ENCODE measurements around the gene JPH4. TPM values are rescaled to one million over a fixed set of nuclear protein-coding genes. Genes with fewer than 3 reads are reported as not detected.

Gene JPH4
- polyA plus RNA-seq, 1 of the 3 experiments (the other 2 are of a cell fraction) = 8.7 TPM

DNA sequence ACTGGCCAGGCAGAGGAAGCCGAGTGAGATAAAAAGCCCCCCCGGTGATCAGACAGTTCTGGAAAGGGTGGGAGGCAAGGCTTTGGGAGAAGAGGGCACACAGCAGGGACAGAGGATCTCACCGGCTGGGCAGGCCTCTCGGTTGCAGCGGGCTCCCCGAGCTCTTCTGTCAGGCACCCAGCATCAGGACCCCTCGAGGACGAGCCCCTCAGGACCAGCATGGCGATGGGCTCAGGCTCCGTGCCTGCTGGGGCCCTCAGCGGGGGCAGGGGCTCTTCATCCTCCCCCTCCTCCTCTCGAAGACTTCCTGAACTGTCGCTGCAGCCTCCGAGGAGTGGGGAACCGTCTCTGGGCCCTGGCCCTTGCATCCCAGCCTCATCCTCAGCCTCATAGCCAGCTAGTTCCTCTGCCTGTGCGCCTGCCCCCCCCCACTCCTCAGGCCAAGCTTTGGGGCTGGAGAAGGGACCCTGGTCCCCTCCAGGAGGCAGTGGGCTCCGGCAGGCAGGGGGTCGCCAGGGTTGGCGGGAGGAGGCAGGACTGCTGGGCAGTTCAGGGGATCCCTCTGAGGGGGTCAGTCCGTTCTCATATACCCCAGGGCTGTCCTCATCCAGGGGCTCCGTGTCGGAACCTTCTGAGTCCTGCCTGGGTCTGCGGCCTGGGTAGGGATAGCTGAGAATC, 7.6 kb downstream of the JPH4 start:
- Histone ChIP-seq H3K9me3 (no peaks in the 10 kb centered on the region), H3K27ac (ENCODE audit: low read depth in 2 of 2, low read length in 1 of 2) (no peak overlapping the region; a peak in 1 of 4 replicates), H3F3A (replicated peaks; ENCODE audit: insufficient read depth) (peaks cover 10% of the 10 kb centered on the region), H3K4me1 (ENCODE audit: control insufficient read depth in 1 of 2, insufficient read depth in 2 of 2, low read depth in 1 of 2, low read length in 1 of 2) (peaks cover 0 to 42% of the 10 kb centered on the region in 2 experiments; a peak in 1 of 4 replicates), H3K4me3 (ENCODE audit: low read depth in 2 of 2, low read length in 1 of 2) (no peak overlapping the region), H3K9ac (no peak overlapping the region), H3K79me2 (ENCODE audit: insufficient read depth) (0 out of 2 replicates have a peak, but pooled peaks cover 3% of the 10 kb centered on the region), H3K4me2 (no peak overlapping the region), H2AFZ (ENCODE audit: low read depth) (no peak overlapping the region), H3K36me3 (replicated peaks in 1 of 2; ENCODE audit: control insufficient read depth in 1 of 2, insufficient read depth in 2 of 2, low read length in 1 of 2) (no peaks in the 10 kb centered on the region), H4K20me1 (ENCODE audit: insufficient read depth) (no peaks in the 10 kb centered on the region), H3K27me3 (ENCODE audit: insufficient read depth) (no peaks in the 10 kb centered on the region), H3K9me2 (no peaks in the 10 kb centered on the region)
- no peak for DNase-seq
- CTCF ChIA-PET = interaction anchor here (1.0 to 19.5 kb wide), 3 partner anchors 8 to 94 kb away, joined by 4 to 785 read pairs (median 67); partner anchors contain the start of genes NGDN and THTPA
- POLR2A ChIA-PET = interaction anchor here (1.4 kb wide), 1 partner anchor 10 kb away, joined by 5 read pairs; no protein-coding TSS in a partner anchor
- TF ChIP-seq RFX5 (IDR thresholded peaks at IDR 0.05; ENCODE audit: low read length) = no peak
- TF ChIP-seq RCOR1 (IDR thresholded peaks at IDR 0.05; ENCODE audit: low read length) = no peak
- TF ChIP-seq FOXJ3 (CRISPR knock-in tag; IDR thresholded peaks at IDR 0.05) = no peak
- no peak for TF ChIP-seq EZH2phosphoT487 (IDR thresholded peaks at IDR 0.05; ENCODE audit: borderline replicate concordance, low read depth)
- TF ChIP-seq, protein P1, sequence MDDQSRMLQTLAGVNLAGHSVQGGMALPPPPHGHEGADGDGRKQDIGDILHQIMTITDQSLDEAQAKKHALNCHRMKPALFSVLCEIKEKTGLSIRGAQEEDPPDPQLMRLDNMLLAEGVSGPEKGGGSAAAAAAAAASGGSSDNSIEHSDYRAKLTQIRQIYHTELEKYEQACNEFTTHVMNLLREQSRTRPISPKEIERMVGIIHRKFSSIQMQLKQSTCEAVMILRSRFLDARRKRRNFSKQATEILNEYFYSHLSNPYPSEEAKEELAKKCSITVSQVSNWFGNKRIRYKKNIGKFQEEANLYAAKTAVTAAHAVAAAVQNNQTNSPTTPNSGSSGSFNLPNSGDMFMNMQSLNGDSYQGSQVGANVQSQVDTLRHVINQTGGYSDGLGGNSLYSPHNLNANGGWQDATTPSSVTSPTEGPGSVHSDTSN (IDR thresholded peaks at IDR 0.05) = no peak
- WGBS (ENCODE audit: low lambda C conversion rate) = 91% methylated on average over 16 of the region's 23 CpGs

DNA sequence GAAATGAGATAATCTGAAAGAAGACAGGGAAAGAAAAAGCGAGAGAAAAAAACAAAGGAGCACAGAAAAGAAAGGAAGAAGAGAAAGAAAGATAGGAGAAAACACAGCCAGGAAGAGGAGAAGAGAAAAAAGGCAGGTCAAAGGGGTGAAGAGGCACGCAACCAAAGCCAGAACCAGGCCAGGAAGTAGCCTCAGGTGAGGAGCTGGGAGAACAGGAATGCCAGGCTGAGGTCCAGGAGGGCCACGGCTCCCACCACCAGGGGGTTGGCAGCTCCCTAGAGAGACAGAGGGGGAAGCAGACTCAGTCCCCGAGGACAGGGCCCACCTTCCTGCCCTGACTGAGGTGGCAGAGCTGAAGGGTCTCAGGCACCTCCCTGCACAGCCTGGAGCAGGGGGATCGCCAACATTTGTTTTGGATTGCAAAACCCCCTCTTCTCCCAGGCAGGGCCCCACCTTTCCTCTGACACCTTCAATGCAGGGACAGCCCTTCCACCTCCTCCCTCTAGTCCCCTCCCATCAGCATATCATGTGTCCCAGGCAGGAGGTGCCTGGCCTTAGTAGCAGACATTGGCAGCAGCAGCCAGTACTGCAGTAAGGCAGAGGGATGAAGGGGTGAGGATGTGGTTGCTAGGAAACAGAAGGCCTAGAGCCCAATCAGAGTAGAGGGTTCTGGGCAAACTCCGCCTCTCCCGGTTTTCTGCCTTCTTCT, 9.0 kb downstream of the JPH4 start:
- Histone ChIP-seq H3K4me3 (ENCODE audit: low read depth in 2 of 2, low read length in 1 of 2) (no peak overlapping the region), H3K4me1 (ENCODE audit: control insufficient read depth in 1 of 2, insufficient read depth in 2 of 2, low read depth in 1 of 2, low read length in 1 of 2) (peaks cover 0 to 34% of the 10 kb centered on the region in 2 experiments; a peak in 1 of 4 replicates), H3K36me3 (replicated peaks in 1 of 2; ENCODE audit: control insufficient read depth in 1 of 2, insufficient read depth in 2 of 2, low read length in 1 of 2) (peaks cover 0 to 9% of the 10 kb centered on the region in 2 experiments), H3K27ac (ENCODE audit: low read depth in 2 of 2, low read length in 1 of 2) (peak overlapping the region in 1 of 2 experiments; percentile 57; a peak in 2 of 4 replicates), H4K20me1 (ENCODE audit: insufficient read depth) (no peaks in the 10 kb centered on the region), H3K4me2 (no peak overlapping the region), H2AFZ (ENCODE audit: low read depth) (no peak overlapping the region), H3K9me2 (no peaks in the 10 kb centered on the region), H3K9ac (no peak overlapping the region), H3F3A (replicated peaks; ENCODE audit: insufficient read depth) (peaks cover 10% of the 10 kb centered on the region), H3K27me3 (ENCODE audit: insufficient read depth) (no peaks in the 10 kb centered on the region), H3K9me3 (no peaks in the 10 kb centered on the region), H3K79me2 (ENCODE audit: insufficient read depth) (0 out of 2 replicates have a peak, but pooled peaks cover 3% of the 10 kb centered on the region)
- peak; percentile 72 for DNase-seq
- TF ChIP-seq, protein P2, sequence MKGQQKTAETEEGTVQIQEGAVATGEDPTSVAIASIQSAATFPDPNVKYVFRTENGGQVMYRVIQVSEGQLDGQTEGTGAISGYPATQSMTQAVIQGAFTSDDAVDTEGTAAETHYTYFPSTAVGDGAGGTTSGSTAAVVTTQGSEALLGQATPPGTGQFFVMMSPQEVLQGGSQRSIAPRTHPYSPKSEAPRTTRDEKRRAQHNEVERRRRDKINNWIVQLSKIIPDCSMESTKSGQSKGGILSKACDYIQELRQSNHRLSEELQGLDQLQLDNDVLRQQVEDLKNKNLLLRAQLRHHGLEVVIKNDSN (IDR thresholded peaks at IDR 0.05; ENCODE audit: borderline replicate concordance, low read depth) = no peak
- no peak for TF ChIP-seq TCF12 (IDR thresholded peaks at IDR 0.05)
- TF ChIP-seq EZH2phosphoT487 (IDR thresholded peaks at IDR 0.05; ENCODE audit: borderline replicate concordance, low read depth) = no peak
- no peak for TF ChIP-seq RXRA (IDR thresholded peaks at IDR 0.05; ENCODE audit: borderline replicate concordance, low read depth)
- TF ChIP-seq RFX5 (IDR thresholded peaks at IDR 0.05; ENCODE audit: low read length) = 0 out of 2 replicates have a peak, but pooled peaks have one; percentile 19
- TF ChIP-seq EP300 (IDR thresholded peaks at IDR 0.05; ENCODE audit: borderline replicate concordance in 1 of 2, low read depth in 1 of 2, low read length in 1 of 2) = no peak
- TF ChIP-seq, protein P3, sequence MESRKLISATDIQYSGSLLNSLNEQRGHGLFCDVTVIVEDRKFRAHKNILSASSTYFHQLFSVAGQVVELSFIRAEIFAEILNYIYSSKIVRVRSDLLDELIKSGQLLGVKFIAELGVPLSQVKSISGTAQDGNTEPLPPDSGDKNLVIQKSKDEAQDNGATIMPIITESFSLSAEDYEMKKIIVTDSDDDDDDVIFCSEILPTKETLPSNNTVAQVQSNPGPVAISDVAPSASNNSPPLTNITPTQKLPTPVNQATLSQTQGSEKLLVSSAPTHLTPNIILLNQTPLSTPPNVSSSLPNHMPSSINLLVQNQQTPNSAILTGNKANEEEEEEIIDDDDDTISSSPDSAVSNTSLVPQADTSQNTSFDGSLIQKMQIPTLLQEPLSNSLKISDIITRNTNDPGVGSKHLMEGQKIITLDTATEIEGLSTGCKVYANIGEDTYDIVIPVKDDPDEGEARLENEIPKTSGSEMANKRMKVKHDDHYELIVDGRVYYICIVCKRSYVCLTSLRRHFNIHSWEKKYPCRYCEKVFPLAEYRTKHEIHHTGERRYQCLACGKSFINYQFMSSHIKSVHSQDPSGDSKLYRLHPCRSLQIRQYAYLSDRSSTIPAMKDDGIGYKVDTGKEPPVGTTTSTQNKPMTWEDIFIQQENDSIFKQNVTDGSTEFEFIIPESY (IDR thresholded peaks at IDR 0.05; ENCODE audit: borderline replicate concordance, low read depth) = no peak
- ChIA-PET CTCF (interaction anchor here (0.9 to 19.5 kb wide), 7 partner anchors 11 to 489 kb away, joined by 3 to 785 read pairs (median 16); partner anchors contain the start of genes NGDN and THTPA), POLR2A (no interaction called here)
- WGBS (ENCODE audit: low lambda C conversion rate) = 74% methylated on average over 5 of the region's 7 CpGs
